ENCODE measurements around the gene GPR153. TPM values are rescaled to one million over a fixed set of nuclear protein-coding genes. Genes with fewer than 3 reads are reported as not detected.

GPR153 gene
- 8.9 and 13.4 TPM in 2 replicates for total RNA-seq
- polyA plus RNA-seq = 4.0 and 8.5 TPM in 2 replicates
- polyA plus RNA-seq (2012) = 5.6 and 13.9 TPM in 2 replicates
- polyA minus RNA-seq (ENCODE audit: low replicate concordance) = 12.9 and 21.1 TPM in 2 replicates

DNA sequence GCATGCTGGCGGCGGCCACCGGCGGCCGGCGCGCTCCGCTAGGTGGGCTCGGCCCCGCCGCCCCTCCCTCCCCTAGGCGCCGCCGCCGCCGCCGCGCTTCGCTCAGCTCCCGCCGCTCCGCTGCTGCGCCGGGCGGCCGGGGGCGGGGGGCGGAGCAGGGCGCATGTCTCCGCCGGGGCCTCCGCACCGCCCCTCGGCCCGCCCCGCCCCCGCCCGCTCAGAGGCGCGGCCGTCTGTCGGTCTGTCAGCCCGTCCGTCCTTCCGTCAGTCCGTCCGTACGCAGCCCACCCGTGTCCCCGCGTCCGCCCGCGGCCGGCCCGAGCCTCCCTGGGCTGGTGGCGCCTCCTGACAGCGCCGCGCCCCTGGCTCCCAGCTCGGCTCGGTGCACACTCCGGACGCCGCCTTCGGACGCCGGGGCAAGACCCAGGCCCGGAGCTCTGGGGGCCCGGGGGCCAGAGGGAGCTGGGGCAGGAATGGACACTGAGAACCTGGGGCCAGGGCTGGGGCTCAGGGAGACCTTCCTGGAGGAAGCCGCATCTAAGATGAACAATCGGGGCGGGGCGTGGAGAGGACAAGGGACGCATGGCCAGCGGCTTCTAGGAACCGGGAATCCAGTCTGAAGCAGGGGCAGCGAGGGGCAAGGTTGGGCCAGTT lies at the start of gene GPR153:
TSS of gene GPR153 (minus strand) at position 138 of the 654 bp plus-strand sequence. CDS start 6,193 bp downstream, outside the sequence.
- peak within 1 kb of the TSS; percentile 82 for H3K4me2 ChIP-seq (ENCODE audit: extremely low read depth, insufficient read depth, low read length)
- TF ChIP-seq EZH2 (IDR thresholded peaks at IDR 0.05; ENCODE audit: low read length, missing control alignments) = no peak
- TF ChIP-seq, protein P1, sequence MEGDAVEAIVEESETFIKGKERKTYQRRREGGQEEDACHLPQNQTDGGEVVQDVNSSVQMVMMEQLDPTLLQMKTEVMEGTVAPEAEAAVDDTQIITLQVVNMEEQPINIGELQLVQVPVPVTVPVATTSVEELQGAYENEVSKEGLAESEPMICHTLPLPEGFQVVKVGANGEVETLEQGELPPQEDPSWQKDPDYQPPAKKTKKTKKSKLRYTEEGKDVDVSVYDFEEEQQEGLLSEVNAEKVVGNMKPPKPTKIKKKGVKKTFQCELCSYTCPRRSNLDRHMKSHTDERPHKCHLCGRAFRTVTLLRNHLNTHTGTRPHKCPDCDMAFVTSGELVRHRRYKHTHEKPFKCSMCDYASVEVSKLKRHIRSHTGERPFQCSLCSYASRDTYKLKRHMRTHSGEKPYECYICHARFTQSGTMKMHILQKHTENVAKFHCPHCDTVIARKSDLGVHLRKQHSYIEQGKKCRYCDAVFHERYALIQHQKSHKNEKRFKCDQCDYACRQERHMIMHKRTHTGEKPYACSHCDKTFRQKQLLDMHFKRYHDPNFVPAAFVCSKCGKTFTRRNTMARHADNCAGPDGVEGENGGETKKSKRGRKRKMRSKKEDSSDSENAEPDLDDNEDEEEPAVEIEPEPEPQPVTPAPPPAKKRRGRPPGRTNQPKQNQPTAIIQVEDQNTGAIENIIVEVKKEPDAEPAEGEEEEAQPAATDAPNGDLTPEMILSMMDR (conservative IDR thresholded peaks at IDR 0.05 in 1 of 2, IDR thresholded peaks at IDR 0.05 in 1 of 2; ENCODE audit: low read depth in 1 of 2, low read length in 2 of 2) = no peak
- no peaks in the 10 kb centered on the region for H3K36me3 ChIP-seq (ENCODE audit: control insufficient read depth, insufficient read depth, low read length)
- H2AFZ ChIP-seq (ENCODE audit: low read length) = no peak within 1 kb of the TSS
- H3K27me3 ChIP-seq (ENCODE audit: control insufficient read depth, insufficient read depth, low read length) = no peaks in the 10 kb centered on the region
- peak within 1 kb of the TSS; percentile 34 to 75 (median 62) for H3K4me3 ChIP-seq (replicated peaks in 1 of 4; ENCODE audit: control extremely low read depth in 1 of 4, insufficient read depth in 1 of 4, low read depth in 3 of 4, low read length in 4 of 4)
- H3K4me1 ChIP-seq (ENCODE audit: control insufficient read depth, extremely low read depth, insufficient read depth, low read length) = peaks cover 13% of the 10 kb centered on the region
- H3K9ac ChIP-seq (ENCODE audit: insufficient read depth, low read length) = peak within 1 kb of the TSS; percentile 37
- DNase-seq (ENCODE audit: low read depth in 2 of 2) = peak; percentile 36
- H3K9me3 ChIP-seq (ENCODE audit: control insufficient read depth, insufficient read depth, low read depth, low read length) = no peaks in the 10 kb centered on the region
- H3K79me2 ChIP-seq (ENCODE audit: control insufficient read depth, insufficient read depth, low read length) = no peaks in the 10 kb centered on the region
- H4K20me1 ChIP-seq (ENCODE audit: control insufficient read depth, extremely low read depth, insufficient read depth, low read length) = no peaks in the 10 kb centered on the region
- H3K27ac ChIP-seq (ENCODE audit: insufficient read depth, low read length) = no peak within 1 kb of the TSS

DNA sequence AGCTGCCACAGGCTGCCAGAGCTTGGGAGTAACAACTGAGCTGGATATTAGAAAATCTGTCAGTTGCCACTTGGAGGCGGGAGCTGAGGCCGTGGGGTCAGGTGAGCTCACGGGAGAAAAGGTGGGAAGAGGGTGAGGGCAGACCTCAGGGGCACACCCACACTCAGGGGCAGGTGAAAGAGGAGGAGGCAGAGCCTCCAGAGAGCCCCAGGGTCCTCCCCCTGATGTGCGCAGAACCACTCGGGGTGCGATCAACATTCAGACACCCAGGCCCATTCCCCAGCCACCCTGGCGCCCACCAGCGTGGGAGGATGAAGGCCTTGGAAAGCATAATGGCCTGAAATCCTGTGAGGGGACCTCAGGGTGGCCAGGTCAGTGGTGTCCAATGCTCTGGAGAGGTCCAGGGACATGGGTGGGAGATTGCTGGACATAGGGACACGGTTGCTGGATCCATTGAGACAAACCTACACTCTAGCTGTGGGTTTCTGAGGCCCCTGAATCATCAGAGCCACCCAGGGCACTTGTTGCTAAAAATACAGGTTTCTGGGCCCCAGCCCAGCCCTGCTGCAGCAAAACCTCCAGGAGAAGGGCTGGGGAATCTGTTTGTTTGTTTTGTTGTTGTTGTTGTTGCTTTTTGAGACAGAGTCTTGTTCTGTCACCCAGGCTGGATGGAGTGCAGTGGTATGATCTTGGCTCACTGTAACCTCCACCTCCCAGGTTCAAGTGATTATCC lies 49.4 kb upstream of the GPR153 start:
- DNase-seq (ENCODE audit: low read depth in 2 of 2) = no peak
- no peak overlapping the region for H3K27ac ChIP-seq (ENCODE audit: insufficient read depth, low read length)
- no peak overlapping the region for H3K4me2 ChIP-seq (ENCODE audit: extremely low read depth, insufficient read depth, low read length)
- H2AFZ ChIP-seq (ENCODE audit: low read length) = no peak overlapping the region
- TF ChIP-seq, protein P1 (conservative IDR thresholded peaks at IDR 0.05 in 1 of 2, IDR thresholded peaks at IDR 0.05 in 1 of 2; ENCODE audit: low read depth in 1 of 2, low read length in 2 of 2) = no peak
- no peak for TF ChIP-seq EZH2 (IDR thresholded peaks at IDR 0.05; ENCODE audit: low read length, missing control alignments)
- no peaks in the 10 kb centered on the region for H4K20me1 ChIP-seq (ENCODE audit: control insufficient read depth, extremely low read depth, insufficient read depth, low read length)
- no peaks in the 10 kb centered on the region for H3K79me2 ChIP-seq (ENCODE audit: control insufficient read depth, insufficient read depth, low read length)
- H3K9ac ChIP-seq (ENCODE audit: insufficient read depth, low read length) = no peak overlapping the region
- no peaks in the 10 kb centered on the region for H3K9me3 ChIP-seq (ENCODE audit: control insufficient read depth, insufficient read depth, low read depth, low read length)
- no peak overlapping the region for H3K4me3 ChIP-seq (replicated peaks in 1 of 4; ENCODE audit: control extremely low read depth in 1 of 4, insufficient read depth in 1 of 4, low read depth in 3 of 4, low read length in 4 of 4)
- no peaks in the 10 kb centered on the region for H3K4me1 ChIP-seq (ENCODE audit: control insufficient read depth, extremely low read depth, insufficient read depth, low read length)
- H3K27me3 ChIP-seq (ENCODE audit: control insufficient read depth, insufficient read depth, low read length) = no peaks in the 10 kb centered on the region
- no peaks in the 10 kb centered on the region for H3K36me3 ChIP-seq (ENCODE audit: control insufficient read depth, insufficient read depth, low read length)

DNA sequence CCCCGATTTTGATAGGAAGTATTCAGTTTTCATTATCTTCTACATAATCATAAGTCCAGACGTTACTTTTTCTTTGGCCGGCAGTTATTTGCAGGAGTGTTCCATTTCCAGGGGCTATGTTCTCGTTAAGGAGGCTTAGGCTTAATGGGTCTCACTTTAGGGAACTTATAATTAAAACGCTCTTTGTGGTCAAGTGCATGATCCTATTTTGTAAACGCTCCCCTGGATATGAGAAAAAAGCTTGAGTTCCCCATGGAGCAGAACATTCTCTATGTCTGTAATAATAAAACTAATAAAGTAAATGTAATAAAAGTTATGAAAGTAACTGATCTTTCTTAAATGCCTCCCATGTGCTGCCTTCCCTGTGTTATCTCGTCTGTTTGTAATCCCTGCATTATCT lies 48.7 kb upstream of the GPR153 start:
- Histone ChIP-seq H3K4me1 (ENCODE audit: control insufficient read depth, extremely low read depth, insufficient read depth, low read length) (no peaks in the 10 kb centered on the region), H3K27me3 (ENCODE audit: control insufficient read depth, insufficient read depth, low read length) (no peaks in the 10 kb centered on the region), H3K27ac (ENCODE audit: insufficient read depth, low read length) (no peak overlapping the region), H3K4me2 (ENCODE audit: extremely low read depth, insufficient read depth, low read length) (no peak overlapping the region), H4K20me1 (ENCODE audit: control insufficient read depth, extremely low read depth, insufficient read depth, low read length) (no peaks in the 10 kb centered on the region), H3K9ac (ENCODE audit: insufficient read depth, low read length) (no peak overlapping the region), H3K4me3 (replicated peaks in 1 of 4; ENCODE audit: control extremely low read depth in 1 of 4, insufficient read depth in 1 of 4, low read depth in 3 of 4, low read length in 4 of 4) (no peak overlapping the region), H3K9me3 (ENCODE audit: control insufficient read depth, insufficient read depth, low read depth, low read length) (no peaks in the 10 kb centered on the region), H3K79me2 (ENCODE audit: control insufficient read depth, insufficient read depth, low read length) (no peaks in the 10 kb centered on the region), H2AFZ (ENCODE audit: low read length) (no peak overlapping the region), H3K36me3 (ENCODE audit: control insufficient read depth, insufficient read depth, low read length) (no peaks in the 10 kb centered on the region)
- no peak for TF ChIP-seq EZH2 (IDR thresholded peaks at IDR 0.05; ENCODE audit: low read length, missing control alignments)
- TF ChIP-seq, protein P1 (conservative IDR thresholded peaks at IDR 0.05 in 1 of 2, IDR thresholded peaks at IDR 0.05 in 1 of 2; ENCODE audit: low read depth in 1 of 2, low read length in 2 of 2) = no peak
- no peak for DNase-seq (ENCODE audit: low read depth in 2 of 2)
